Activated CD4-positive, CD25-positive, alpha-beta regulatory T cell treated with anti-CD3 and anti-CD28 coated beads, Interleukin-2, amount 50 U/mL, for 16 hours (primary cell): Measurements from ENCODE around the gene SMIM44.

Experiments
- DNase-seq: peaks from one replicate; pipeline ENCODE4 v3.0.0-alpha.2; 2020; ENCODE audit warnings: low read depth, low spot score

Gene SMIM44

GRCh38 chr19:3441089-3441985 is 41.9 kb downstream of the SMIM44 start:
- no peak for DNase-seq

DNA sequence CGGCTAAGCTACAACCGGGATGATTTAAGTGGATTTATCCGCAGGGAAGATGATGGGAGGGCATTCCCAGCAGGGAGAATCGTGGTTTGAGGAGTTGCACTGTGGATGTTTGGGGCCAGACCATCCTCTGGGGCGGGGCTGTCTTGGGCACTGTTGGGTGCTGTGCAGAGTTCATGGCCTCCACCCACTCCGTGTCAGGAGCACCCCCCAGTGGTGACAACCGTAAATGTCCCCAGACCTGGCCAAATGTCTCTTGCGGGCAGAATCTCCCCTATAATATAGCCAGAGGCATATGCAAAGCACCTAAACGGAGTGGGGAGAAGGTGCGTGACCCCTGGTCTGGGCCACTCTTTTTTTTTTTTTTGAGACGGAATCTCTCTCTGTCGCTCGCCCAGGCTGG is 43.2 kb downstream of the SMIM44 start:
- no peak for DNase-seq

- DNase-seq, result peak; percentile 89
Observed at GRCh38 chr19:3434630-3435553, 48.3 kb downstream of the SMIM44 start.

GRCh38 chr19:3433805-3434540 is 49.3 kb downstream of the SMIM44 start:
- no peak for DNase-seq

- DNase-seq, result no peak
Observed at GRCh38 chr19:3433313-3433712, 49.9 kb downstream of the SMIM44 start.
